Measurements from ENCODE around the gene LHX6.
A peak's percentile ranks its signal among the peaks of the same experiment; 100 is the strongest.

Gene LHX6

DNA sequence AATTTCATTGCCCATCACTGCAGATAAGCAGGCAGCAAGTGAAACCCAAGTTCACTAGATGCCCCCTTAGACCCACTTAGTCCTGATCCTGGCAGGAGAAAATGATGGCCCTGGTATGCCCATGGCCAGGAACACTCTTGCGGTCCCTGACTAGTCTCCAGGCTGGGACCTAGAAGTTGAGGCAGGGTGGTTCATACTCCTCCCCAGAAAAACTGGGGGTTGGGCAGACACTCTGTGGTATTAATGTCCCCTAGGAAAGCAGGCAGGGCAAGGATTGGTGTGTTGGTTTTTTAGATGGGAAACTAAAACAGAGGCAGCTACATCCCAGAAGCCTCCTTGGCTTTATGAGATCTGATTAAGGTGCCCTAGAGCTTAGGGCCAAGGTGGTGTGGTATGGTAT, 13.1 kb downstream of the LHX6 start:
- DNase-seq: no peak

DNA sequence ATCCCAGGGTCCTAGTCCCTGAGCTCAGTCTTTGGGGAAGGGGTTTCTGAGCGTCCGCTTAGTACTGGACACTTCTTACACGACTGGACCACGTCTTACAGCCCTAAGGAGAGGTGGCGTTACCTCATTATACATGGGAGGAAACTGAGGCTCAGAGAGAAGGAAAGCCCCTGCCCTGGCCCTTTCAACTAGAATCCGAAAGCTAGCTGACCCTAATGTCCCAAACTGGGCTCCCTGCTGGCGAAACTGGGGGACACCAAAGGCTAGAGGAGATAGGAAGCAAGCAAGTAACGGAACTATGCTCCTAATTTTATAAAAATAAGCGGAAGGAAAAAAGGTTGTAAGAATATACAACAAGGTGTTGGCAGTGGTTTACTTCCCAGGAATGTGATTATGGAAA, 14.2 kb downstream of the LHX6 start:
- DNase-seq: no peak

DNA sequence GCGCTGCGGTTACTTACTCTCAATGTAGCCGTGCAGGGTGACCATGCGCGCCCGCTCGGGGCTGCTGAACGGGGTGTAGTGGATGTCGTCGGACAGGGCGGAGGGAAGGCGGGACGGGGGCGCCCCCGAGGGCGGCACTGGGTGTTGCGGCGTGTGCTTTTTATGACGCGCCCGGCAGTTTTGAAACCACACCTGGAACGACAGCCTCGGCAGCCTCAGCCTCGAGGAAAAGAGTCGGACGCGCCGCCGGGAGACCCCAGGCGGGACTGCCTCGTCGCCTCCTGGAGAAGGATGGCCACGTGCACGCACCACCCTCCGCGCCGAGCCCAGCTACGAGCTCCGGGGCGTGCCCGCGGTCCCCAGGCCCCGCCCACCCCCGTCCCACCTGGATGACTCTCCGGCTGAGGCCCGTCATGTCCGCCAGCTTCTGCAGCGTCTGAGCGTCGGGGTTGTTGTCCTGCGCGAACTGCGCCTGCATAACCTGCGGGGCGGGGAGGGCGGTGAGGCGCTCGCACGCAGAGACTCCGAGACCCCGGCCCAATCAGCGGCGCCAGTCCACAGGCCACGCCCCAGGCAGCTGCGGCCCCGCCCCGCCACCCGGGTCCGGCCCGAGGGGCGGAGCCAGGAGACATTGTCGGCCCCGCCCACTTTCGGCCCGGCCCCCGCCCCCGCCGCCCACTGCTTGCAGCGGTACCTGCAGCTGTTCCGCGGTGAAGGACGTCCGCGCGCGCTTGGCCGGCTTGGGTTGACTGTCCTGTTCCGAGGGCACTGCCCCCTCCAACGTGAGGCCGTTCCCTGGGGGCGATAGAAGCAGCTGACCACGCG, 15.0 kb downstream of the LHX6 start:
- peak; percentile 55 for DNase-seq

DNA sequence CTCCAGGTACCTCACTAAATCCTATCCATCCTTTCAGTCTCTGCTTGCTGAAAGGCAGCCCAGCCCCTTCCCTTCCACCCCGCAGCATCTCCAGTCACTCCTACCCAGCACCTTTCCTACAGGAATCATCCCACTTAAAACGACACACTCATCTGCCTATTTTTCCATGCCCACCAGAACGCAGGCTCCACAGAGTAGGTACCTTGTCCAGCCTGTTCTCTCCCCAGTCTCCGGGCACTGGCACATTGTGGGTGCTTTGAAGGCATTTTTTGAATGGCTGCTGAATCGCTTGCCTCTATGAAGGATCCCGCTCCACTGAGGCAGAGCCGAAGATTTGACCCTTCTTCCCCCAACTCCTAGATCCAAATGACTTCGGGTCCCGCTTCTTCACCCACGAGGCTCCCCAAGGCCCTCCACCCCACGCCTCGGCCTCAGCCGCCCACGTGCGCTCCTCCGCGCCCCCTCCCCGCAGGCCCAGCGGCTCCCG, 15.6 kb downstream of the LHX6 start:
- no peak for DNase-seq

DNA sequence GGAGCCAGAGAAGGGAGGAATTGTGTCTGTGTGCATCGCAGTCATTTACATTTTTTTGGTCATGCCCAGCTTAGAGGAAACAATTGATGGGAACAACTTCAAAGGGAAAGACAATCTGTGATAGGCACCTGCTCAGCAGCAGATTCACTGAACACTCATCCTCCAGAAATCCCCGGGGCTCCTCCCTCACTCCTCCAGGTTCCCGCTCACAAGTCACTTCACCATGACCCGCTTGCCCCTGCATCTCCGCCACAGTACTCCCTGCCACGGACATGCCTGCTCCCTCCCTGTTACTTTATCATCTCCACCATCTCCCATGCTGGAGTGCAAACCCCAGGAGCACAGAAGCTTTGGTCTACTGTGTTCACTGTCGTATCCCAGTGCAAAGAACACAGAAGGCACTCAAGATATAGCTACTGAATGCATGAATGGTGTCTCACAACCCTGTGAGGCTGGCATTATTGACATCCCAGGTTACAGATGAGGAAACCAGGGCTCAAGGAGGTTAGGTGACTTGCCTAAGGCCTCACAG, 16.2 kb downstream of the LHX6 start:
- DNase-seq: no peak

DNA sequence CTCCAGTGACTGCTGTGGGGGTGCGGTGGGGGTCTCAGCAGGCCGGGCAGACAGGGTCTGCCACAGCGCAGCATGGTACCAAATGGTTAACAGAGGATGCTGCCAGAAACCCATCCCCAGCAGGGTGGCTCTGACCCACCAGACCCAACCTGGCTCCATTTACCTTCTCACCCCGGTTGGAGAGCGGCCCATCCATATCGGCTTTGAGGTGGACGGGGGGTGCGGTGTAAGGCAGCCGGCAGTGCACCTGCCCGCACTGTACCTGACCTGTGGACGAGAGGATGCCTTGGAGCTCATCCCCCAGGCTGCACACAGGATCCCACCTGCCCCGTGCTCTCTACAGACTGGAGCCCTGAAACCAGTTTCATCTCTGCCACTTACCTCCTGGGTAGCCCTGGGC, 19.3 kb downstream of the LHX6 start:
- DNase-seq: no peak

DNA sequence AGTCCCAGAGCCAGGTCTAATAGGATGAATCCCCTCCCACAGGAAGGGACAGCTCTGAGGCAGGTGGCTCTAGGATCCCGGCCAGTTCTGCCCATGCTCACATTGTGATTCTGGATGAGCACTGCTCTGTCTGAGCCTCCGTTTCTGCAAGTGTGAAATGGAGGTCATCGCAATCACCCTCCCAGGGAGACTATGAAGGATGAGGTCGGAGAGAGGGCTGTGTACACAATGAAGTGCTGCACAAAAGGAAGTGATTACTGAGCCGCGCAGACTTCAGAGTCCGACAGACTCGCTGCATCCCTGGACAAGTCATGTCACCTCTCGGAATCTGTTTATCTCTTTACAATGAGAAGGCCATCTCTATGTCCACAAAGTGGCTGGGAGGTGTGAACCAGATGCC, 21.7 kb downstream of the LHX6 start:
- DNase-seq: no peak

DNA sequence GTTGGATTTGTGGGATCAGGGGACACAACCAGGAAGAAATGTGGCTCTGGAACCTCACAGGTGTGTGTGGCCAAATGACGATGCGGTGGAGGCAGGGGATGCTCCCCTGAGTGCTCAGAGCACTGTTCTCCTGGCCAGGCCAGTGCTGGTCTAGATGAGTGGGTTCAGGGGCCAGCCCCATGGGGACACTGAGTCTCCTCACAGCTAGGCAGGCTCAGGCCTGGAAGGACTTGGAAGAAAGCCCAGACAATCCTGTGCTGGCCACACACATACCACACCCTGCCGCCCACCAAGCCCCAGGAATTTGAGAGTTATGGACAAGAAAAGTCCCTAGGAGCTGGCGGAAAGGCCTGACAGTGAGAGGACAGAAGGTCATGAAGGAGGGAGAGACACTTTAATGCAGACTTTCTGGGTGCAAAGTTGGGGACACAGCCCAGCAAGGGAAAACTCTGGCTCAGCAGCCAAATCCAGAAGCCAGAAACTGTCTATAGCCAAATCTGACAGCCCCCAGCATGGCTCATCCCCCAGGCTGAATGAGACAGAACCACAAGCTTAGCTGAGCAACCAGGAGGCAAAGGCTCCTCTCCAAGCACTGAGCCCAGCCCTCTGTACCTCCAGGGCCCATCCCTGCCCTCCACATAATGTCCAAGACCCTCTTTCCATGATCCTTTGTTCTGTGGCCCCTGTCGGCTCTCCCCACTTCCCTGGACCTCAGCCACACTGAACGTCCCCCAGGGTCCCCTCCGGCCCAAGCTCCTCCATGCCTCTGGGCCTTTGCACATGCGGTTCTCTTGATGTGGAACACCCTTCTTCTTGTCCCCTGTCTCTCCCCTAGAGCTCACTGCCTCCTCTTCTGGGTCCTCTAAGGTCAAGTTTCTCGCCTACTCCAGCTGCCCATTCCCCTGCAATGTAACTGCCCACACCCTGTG, 22.4 kb downstream of the LHX6 start:
- DNase-seq: no peak

DNA sequence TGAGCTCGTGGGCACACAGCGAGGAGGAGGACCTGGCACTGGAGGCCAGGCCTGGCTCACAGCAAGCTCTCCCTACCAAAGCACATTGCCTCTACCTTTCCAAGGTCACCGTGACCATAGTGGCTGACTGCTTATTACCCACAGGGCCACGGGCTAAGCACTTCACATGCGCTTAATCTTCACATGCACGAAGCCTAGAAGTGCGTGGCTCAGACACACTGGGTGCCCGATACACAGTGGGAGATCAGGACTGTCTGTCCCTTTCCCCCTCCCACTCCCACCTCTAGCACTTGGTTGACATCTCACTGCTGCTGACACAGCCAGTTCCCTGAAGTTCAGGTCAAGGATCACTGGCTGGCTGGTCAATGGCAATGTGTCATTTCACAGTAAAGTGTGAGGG, 23.6 kb downstream of the LHX6 start:
- no peak for DNase-seq

DNA sequence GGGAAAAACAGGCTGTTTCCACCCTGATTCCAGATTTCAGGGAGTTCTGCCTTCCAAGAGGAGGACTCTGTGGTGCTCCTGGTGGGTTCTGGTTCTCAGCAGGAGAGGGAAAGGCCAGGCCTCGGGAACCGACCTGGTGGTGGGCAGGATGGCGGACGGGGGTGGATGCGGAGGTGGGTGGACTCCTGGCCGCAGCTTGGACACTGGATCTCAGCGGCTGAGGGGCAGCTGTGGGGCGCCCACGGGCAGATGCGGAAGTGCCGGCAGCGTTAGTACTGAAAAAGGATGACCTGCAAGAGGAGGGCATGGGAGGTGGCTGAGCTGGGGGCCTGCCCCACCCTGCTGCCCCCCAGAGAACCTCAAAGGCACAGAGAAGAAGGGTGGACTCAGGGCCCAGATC, 24.3 kb downstream of the LHX6 start:
- DNase-seq: no peak

DNA sequence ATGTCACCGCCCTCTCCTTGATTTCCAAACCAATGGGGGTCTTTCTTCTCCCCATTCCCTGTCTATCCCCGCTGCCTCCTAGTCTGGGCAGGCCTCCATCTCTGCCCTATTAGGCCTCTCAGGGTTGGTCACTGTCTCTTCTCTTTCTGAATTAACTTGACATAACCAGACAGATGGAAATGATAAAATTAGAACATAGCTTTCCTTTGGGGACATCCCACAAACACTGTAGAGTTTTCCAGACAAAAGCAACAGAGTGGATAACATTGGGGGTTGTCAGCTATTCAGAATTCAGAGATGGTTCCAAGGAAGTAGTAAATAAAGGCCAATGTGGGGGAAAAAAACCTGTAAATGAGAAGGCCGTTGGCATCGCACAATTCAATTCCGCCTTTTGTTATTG, 24.7 kb downstream of the LHX6 start:
- no peak for DNase-seq

DNA sequence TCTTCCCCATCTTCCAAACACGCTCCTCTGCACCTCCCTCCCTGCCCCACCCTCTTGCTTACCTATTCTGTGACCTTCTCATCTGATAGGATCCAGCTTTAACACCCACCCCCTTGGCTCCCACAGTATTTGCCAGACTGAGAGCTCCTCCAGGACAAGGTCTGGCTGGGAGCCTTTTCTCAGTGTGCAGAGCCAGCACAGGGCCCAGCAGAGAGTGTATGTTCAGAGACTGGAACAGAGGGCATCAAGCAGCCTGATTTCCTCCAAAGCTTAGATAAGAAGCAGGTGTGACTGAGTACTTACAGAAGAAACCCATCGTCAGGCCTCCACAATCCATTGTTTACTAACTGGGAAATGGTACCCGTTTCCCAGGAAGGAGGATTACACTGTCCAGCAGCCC, 26.6 kb downstream of the LHX6 start:
- DNase-seq: no peak

DNA sequence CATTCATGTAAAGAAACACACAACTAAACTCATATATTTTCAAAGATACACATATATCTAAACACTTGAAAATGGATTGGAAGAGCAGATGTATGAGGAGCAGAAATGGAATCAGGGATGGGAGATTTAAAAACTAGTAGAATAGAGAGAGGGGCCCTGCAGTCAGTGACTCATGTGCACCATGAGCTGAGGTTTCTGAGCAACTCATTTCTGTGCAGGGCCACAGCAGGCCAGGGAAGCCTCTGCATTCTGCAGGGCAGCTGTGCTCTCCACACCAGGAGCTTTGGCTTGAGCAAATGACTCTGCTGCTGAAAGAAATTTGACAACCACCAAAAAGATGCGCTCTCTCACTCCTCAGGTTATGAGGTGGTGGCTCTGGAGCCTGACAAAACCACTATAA, 27.1 kb downstream of the LHX6 start:
- no peak for DNase-seq

DNA sequence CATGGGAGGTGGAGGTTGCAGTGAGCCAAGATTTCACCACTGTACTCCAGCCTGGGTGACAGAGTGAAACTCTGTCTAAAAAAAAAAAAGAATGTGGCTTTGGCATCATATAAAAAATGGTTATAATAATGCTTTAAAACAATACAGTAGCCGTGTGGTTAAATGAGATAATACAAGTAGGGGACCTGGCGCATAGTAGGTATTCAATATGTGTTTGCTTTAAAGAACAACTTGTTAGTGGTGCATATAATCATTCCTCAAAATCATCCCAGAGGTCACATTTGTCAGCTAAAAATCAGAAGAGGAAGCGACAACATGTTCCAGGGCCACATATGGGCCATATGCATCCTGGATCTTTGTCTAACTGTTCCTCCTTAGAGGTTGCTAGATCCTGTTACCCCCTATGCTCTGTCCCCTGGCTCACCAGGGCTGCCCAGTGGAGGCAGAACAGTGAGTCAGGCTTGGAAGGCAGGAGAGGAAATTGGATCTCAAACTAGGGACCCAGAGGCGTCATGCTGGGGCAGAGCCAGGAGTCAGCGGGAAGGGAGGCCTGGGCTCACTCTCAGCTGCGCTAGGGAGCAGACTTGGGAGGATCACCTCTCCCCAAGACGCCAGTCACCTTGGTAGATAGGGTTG, 27.7 kb downstream of the LHX6 start:
- no peak for DNase-seq

DNA sequence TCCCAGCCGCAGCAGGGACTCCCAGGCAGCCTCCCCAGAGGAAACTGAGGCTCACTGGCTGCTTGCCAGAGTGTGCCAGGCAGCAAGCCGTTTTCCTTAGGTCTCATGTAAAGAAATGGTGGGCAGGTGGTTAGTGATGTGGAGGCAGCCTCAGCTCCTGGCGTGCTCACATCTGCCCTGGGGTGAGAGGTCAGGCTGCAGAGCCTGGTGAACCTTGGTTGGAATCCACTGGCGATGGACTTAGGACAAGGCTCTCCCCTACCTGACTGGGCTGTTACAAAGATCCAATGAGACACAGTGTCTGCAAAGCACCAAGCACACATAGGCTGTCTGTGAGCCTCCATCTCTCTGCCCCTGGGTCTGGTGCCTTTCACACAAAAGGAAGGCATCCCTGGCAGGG, 30.9 kb downstream of the LHX6 start:
- DNase-seq: no peak

DNA sequence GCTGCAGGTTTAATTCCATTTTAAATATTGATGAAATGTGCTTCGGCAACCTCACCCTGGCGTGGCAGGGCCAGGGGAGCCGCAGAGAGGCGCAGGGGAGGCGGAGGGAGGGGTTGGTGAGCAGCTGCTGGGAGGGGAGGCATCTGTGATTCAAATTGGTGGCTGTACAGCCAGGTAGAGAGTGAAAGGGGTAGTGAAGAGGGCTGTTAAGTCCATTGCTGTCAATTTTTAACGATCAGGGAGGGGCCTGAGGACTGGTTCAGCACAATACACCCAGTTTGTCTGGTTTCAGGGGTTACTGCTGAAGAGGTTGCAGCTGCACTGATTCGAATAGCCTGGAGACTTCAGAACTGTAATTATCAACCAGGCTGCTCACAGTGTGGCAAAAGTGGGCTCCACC, 31.3 kb downstream of the LHX6 start:
- DNase-seq: no peak

DNA sequence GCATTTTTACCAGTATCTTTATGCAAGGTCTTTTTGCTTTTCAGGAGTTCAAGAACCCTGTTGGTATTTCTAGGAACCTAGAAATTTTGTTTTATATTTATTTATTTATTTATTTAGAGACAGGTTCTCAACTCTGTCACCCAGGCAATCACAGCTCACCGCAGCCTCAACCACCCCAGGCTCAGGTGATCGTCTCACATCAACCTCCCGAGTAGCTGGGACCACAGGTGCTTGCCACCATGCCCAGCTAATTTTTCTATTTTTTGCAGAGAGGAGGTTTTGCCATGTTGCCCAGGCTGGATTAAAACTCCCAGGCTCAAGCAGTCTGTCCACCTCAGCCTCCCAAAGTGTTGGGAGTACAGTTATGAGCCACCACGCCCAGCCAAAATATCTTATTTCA, 32.9 kb downstream of the LHX6 start:
- DNase-seq: no peak

DNA sequence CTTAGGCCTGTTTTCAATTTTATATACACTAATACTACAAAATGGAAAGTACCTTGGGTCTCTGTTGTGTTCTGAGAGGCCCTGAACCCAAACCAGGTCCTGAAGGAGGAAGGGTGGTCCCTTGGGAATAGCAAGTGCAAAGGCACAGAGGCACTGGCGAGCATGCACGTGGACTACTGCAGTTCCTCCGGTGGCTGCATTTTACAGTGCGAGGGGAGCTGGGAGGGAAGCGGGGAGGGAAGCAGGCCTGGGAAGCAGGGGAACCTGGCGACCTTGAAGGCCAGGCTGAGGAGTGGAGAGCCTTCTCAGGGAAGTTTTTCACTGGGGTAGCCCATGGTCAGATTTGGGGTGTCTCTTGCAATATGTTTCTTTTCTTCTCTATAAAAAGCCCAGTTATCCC, 35.1 kb downstream of the LHX6 start:
- DNase-seq: no peak

DNA sequence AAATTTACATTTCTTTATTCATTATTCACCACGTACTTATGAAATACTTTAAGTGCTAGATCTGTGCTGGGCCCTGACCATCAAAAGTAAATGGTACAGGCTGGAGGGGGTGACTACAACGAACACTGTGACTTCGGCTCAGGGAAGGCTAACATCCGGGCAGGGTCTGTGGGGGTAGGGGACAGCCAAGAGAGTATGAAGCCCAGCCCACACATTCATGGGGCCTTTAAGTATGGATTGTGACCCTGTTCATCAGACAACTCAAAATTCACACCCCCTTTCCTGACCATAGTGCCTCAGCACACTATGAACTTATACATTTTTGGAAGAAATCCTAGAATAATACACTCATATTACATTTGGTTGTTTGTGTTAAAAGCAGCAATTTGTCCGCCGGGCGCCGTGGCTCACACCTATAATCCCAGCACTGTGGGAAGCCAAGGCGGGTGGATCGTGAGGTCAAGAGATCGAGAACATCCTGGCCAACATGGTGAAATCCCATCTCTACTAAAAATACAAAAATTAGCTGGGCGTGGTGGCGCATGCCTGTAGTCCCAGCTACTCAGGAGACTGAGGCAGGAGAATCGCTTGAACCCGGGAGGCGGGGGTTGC, 35.7 kb downstream of the LHX6 start:
- no peak for DNase-seq

DNA sequence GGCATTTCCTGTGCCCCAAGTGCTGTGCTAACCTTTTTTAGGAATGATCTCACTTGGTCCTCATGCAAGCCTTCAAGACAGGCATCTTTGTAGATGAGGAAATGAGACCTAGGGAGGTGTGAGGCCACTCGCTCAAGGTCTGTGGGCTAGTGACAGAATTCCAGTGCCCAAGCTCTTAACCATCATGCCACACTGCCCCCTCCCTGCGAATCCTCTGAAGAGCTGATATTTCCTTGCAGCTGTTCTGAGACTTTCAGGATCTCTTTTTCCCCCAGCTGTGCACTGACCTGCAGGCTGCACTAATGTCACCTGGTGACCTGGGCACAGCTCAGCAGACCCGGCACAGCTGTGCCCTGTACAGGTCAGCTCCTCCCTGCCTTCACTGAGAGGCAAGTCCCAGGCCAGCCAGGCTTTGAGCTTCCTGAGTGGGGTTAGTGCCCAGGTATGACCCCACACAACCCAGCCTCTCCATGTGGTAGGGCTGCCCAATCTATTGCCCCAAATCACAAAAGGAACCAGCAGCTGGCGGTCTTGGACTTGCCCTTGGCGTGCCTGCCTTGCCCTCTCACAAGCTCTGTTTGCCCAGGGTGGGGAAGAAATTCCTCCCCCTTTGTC, 36.4 kb downstream of the LHX6 start:
- DNase-seq: no peak

DNA sequence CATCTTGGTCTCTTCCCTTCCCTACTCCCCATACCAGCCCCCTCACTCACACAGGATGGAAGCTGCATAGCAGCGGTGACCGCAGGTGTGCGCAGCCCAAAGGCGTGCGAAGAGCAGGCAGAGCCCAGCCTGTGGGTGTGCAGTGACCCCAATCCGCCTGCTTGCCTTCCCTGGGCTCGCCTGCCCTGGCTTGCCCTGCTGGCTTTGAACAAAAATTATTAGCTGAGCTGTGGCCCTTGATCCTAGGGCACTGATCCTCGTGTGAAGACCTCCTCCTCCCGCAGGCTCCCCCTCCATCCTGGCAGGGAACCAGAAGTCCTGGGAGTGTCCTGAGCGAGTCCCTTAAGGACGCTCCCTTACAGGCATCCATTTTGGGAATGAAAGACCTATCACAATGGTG, 37.2 kb downstream of the LHX6 start:
- no peak for DNase-seq

DNA sequence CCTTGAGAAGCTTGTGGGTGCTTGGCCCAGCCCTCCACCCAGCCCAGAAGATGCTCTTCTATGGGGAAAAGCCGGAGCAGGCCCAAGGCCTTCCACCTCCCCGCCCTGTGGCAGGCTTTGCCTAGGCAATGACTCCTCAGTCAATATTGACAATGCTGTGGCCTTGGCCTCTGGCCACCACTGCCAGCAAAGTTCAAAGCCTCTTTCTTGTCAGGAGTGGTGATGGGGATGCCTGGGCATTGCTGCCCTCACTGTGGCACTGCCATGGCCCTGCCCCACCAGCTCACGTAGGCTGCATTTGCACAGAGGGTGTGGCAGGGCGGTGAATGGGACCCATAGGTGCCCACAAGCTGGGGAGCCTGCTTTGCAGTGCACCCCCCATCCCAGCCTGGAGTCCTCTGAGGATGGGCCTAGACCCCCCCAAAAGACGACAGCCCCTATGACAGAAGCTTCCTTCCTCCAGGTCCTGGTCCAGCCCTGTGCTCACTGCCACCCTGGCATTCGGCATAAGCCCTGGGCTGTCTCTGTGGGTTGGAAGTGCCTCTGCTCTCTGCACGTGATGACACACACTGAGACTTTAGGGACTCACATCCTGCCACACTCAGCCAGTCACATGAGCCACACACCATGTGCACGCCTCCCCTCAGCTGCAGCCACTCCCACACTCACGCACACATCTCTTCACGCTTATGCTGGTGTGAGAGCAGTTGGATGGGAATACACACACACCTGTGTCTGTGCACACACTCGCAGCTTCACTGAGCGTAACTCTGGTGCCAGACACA, 38.0 kb downstream of the LHX6 start:
- no peak for DNase-seq

All from activated naive CD4-positive, alpha-beta T cell treated with Interleukin-2 at 50 U/mL for 16 hours (primary cell).